B cell (primary cell): ENCODE results near the gene GAGE12C.
"Not testable (repeated sequence)": the region's sequence is repeated elsewhere in the genome, so short reads cannot be mapped to it uniquely, and the experiment has no call there.

Experiments used
- EZH2 ChIP-seq: IDR thresholded peaks from 2 replicates; pipeline ENCODE4 v1.6.1; 2012; ENCODE audit warnings: borderline replicate concordance, low read depth, mild to moderate bottlenecking, moderate library complexity, low read length; ENCODE audit not compliant: insufficient read depth, poor library complexity, severe bottlenecking
- TF ChIP-seq, protein P1 (sequence below): fragments of 200-600 bp; IDR thresholded peaks from one replicate; pipeline ENCODE4 v1.8.0; 2022; ENCODE audit warnings: antibody characterized with exemption, mild to moderate bottlenecking

DNA sequence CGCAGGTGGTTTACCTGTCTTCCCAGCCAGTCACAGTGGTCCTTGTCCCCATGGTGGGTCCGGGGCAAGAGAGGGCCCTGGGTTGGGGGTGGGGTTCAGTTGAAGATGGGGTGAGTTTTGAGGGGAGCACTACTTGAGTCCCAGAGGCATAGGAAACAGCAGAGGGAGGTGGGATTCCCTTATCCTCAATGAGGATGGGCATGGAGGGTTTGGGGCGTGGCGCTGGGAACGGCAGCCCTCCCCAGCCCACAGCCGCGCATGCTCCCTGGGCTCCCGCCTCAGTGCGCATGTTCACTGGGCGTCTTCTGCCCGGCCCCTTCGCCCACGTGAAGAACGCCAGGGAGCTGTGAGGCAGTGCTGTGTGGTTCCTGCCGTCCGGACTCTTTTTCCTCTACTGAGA, 19.0 kb downstream of the GAGE12C start, which contains the start of gene GAGE12E:
- TF ChIP-seq, protein P1, sequence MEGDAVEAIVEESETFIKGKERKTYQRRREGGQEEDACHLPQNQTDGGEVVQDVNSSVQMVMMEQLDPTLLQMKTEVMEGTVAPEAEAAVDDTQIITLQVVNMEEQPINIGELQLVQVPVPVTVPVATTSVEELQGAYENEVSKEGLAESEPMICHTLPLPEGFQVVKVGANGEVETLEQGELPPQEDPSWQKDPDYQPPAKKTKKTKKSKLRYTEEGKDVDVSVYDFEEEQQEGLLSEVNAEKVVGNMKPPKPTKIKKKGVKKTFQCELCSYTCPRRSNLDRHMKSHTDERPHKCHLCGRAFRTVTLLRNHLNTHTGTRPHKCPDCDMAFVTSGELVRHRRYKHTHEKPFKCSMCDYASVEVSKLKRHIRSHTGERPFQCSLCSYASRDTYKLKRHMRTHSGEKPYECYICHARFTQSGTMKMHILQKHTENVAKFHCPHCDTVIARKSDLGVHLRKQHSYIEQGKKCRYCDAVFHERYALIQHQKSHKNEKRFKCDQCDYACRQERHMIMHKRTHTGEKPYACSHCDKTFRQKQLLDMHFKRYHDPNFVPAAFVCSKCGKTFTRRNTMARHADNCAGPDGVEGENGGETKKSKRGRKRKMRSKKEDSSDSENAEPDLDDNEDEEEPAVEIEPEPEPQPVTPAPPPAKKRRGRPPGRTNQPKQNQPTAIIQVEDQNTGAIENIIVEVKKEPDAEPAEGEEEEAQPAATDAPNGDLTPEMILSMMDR, result not testable (repeated sequence)
- TF ChIP-seq EZH2, result not testable (repeated sequence)
